Heart left ventricle (tissue), 16 donors: ENCODE results near the gene DRC3. TPM values are rescaled to one million over a fixed set of nuclear protein-coding genes. Genes with fewer than 3 reads are reported as not detected.

Experiments
- ATAC-seq, 4 donors: fragments of 200-7000 bp; cut with Tn5 transposase; one replicate each; pipeline ENCODE4 v1.9.1; 2020 to 2022; ENCODE audit warnings: moderate library complexity in 4 of 4, mild to moderate bottlenecking in 3 of 4, moderate number of reproducible peaks in 1 of 4
- DNase-seq, 5 donors: peaks; one replicate each; pipeline ENCODE4 v3.0.0-alpha.2; 2020
- H3K27ac ChIP-seq, 12 donors: fragments of 200-600 bp; sonication (generic) in 4 of 12; one replicate each; pipeline versions ENCODE4 v1.5.0 to v1.8.0; 2016 to 2022; ENCODE audit warnings: mild to moderate bottlenecking in 2 of 12
- H3K27me3 ChIP-seq, 9 donors: fragments of 200-600 bp; sonication (generic) in 2 of 9; one replicate each; pipeline versions ENCODE4 v1.5.1 to v1.8.0; 2016 to 2022; ENCODE audit warnings: mild to moderate bottlenecking in 3 of 9
- H3K36me3 ChIP-seq, 9 donors: fragments of 200-600 bp; sonication (generic) in 2 of 9; one replicate each; pipeline versions ENCODE4 v1.5.0 to v1.8.0; 2018 to 2022; ENCODE audit warnings: mild to moderate bottlenecking in 2 of 9
- H3K4me1 ChIP-seq, 12 donors: fragments of 200-600 bp; sonication (generic) in 4 of 12; one replicate each; pipeline versions ENCODE4 v1.5.0 to v1.8.0; 2016 to 2022; ENCODE audit warnings: mild to moderate bottlenecking in 3 of 12
- H3K4me3 ChIP-seq, 12 donors: fragments of 200-600 bp; sonication (generic) in 4 of 12; one replicate each; pipeline versions ENCODE4 v1.5.0 to v1.8.0; 2017 to 2022; ENCODE audit warnings: mild to moderate bottlenecking in 9 of 12, moderate library complexity in 4 of 12
- H3K9me3 ChIP-seq, 12 donors: fragments of 200-600 bp; sonication (generic) in 4 of 12; one replicate each; pipeline versions ENCODE4 v1.5.0 to v1.8.0; 2016 to 2022; ENCODE audit warnings: mild to moderate bottlenecking in 1 of 12
- POLR2A ChIP-seq, 2 donors: fragments of 450-650 bp; IDR thresholded peaks; one replicate each; pipeline ENCODE4 v1.6.1; 2017; ENCODE audit warnings: antibody characterized with exemption in 2 of 2, mild to moderate bottlenecking in 2 of 2, moderate library complexity in 2 of 2
- WGBS, 4 donors: extraction: QIAGEN DNeasy Blood & Tissue Kit in 2 of 4; methylation state at CpG; one replicate each; pipeline versions ENCODE4 v1.1.5 to v1.1.7; 2013 to 2018; 5-methylcytosine and 5-hydroxymethylcytosine counted together
- intact Hi-C, 10 donors: fragments of 100-400 bp; cut with DNase I; formaldehyde crosslinking; loops; one replicate each; pipeline versions ENCODE4 v1.11.1 to v1.14.2; 2022
- polyA plus RNA-seq, 2 donors: library from polyadenylated mRNA; stranded (reverse); fragments of 200-250 nt; gene quantifications; one replicate each; pipeline ENCODE4 v1.2.3, GENCODE V29; 2013
- total RNA-seq, 9 donors: library from RNA; depleted of rRNA in 2 of 9; stranded (reverse); fragments of >200 nt in 2 of 9; fragmentation: NEBNext Ultra II Directional in 3 of 9; extraction: Animal tissue kit (Norgen Biotek cat#: 25700) in 3 of 9; gene quantifications; one replicate each; pipeline versions ENCODE4 v1.1.0 to v1.2.4, GENCODE V29; 2016 to 2023
- TF ChIP-seq, protein P1 (sequence below), 12 donors: fragments of 200-600 bp; sonication (generic) in 4 of 12; IDR thresholded peaks; one replicate each; pipeline versions ENCODE4 v1.5.0 to v1.8.0; 2018 to 2022; ENCODE audit warnings: antibody characterized with exemption in 12 of 12, mild to moderate bottlenecking in 5 of 12
- donor health status: ischemic (EF 13 %, LVEDD 7.1; RV severe dilation, severe dysfunction).
- donor health status: healthy with polysubstance abuse.
- donor health status: DM: no; HTN: yes; CAD: no.
- donor health status: DM: no; HTN: no; CAD: no.
- donor health status: ischemic (EF 25% LVEDD 6.9; RV normal size, moderate dysfunction).
- donor health status: ischemic (EF 25% LVEDD 5.7; RV mildly dilated, moderate dysfunction).
- donor health status: healthy.
- donor health status: DM: yes; HTN: yes; CAD: no.
- donor health status: ischemic (EF 35%, LVEDD 5.7; RV mildly dilated, moderate dysfunction).
- donor health status: nonischemic (EF 11% LVEDD 7.7; RV severe dilation, severe dysfunction).
- donor health status: DM: yes; HTN: yes; CAD: no.
- donor health status: PGD.
- donor health status: ischemic (EF 29% LVEDD 5.4; RV normal size, mild dysfunction).
- donor health status: nonischemic (EF 23%, LVEDD 6.1; RV moderate dilation, normal function).

DRC3 gene
- total and polyA plus RNA-seq, 11 donors = 0.42 to 3.7 (median 1.00) TPM

DNA sequence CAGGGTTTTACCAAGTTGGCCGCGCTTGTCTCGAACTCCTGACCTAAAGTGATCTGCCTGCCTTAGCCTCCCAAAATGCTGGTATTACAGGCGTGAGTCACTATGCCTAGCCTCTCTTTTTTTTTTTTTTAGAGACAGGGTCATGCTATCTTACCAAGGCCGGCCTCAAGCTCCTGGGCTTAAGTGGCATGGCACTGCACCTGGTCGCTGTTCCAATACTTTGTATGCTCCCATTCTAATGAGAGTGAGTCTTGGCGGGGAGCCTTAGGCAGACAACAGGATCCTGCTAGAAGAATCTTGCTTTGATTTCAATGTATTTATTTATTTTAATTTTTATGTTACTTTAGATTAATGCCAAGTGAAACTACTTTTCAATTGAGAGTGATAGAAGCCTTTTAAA lies 22.3 kb upstream of the DRC3 start:
- H3K4me1 ChIP-seq = peaks cover 0 to 49% (median 8%) of the 10 kb centered on the region in 12 donors
- no peak overlapping the region for H3K4me3 ChIP-seq
- no peak overlapping the region for H3K27ac ChIP-seq
- DNase-seq (no peak), ATAC-seq (peak in 1 of 4 donors; percentile 35)
- 85 to 87% (median 86%) methylated on average over 7 of the region's 7 CpGs for WGBS, 4 donors
- H3K9me3 ChIP-seq = no peaks in the 10 kb centered on the region
- TF ChIP-seq POLR2A (IDR thresholded peaks at IDR 0.05) = no peak
- TF ChIP-seq, protein P1, sequence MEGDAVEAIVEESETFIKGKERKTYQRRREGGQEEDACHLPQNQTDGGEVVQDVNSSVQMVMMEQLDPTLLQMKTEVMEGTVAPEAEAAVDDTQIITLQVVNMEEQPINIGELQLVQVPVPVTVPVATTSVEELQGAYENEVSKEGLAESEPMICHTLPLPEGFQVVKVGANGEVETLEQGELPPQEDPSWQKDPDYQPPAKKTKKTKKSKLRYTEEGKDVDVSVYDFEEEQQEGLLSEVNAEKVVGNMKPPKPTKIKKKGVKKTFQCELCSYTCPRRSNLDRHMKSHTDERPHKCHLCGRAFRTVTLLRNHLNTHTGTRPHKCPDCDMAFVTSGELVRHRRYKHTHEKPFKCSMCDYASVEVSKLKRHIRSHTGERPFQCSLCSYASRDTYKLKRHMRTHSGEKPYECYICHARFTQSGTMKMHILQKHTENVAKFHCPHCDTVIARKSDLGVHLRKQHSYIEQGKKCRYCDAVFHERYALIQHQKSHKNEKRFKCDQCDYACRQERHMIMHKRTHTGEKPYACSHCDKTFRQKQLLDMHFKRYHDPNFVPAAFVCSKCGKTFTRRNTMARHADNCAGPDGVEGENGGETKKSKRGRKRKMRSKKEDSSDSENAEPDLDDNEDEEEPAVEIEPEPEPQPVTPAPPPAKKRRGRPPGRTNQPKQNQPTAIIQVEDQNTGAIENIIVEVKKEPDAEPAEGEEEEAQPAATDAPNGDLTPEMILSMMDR (IDR thresholded peaks at IDR 0.05) = no peak
- no peaks in the 10 kb centered on the region for H3K27me3 ChIP-seq
- intact Hi-C loops = no loop called here
- peaks cover 0 to 9% (median 4%) of the 10 kb centered on the region in 9 donors for H3K36me3 ChIP-seq

DNA sequence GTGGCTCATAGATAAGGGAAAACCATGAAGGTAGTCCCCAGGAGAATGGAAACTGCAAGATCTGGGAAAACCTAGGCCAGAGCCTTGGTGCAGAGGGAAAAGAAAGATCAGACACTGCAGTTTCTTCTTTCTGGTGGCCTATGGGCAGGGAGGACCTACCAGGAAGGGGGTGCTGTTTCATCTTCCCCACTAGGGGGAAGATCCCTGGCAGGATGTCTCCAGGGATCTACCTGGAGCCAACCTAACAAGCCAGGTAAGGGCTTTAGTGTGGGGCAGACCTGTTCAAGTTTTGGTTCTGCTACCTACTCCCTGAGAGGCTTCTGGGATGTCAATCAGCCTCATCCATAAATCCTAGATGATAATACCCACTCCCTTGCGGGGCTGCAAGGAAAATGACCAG lies 21.9 kb upstream of the DRC3 start:
- Histone ChIP-seq H3K4me1 (peaks cover 0 to 45% (median 8%) of the 10 kb centered on the region in 12 donors), H3K27ac (no peak overlapping the region), H3K27me3 (no peaks in the 10 kb centered on the region), H3K36me3 (peaks cover 0 to 13% (median 5%) of the 10 kb centered on the region in 9 donors), H3K4me3 (no peak overlapping the region), H3K9me3 (no peaks in the 10 kb centered on the region)
- 93 to 100% (median 97%) methylated on average over 1 of the region's 1 CpG for WGBS, 4 donors
- intact Hi-C loops = no loop called here
- no peak for TF ChIP-seq POLR2A (IDR thresholded peaks at IDR 0.05)
- TF ChIP-seq, protein P1 (IDR thresholded peaks at IDR 0.05) = no peak
- ATAC-seq (no peak), DNase-seq (no peak)

DNA sequence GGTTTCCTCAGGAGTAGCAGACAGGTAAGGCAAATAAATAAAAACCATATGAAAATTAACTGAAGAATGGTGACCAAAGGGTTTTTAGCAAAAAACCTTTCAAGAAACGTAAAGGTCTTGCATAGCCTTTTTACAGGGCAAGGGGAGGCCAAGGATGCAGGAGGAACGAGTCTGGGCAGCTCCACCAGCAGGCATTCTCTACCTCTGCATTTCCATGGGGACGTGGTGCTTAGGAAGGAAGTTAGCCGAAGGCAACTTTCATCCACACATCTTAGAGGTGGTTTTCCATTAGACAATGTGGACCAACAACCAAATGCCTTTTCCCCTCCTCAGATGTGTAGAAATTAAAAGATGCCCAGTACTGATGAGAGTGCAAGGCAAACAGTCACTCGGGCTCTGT lies 21.1 kb upstream of the DRC3 start:
- Histone ChIP-seq H3K36me3 (peaks cover 0 to 13% (median 5%) of the 10 kb centered on the region in 9 donors), H3K9me3 (no peaks in the 10 kb centered on the region), H3K4me3 (no peak overlapping the region), H3K4me1 (peaks cover 0 to 43% (median 6%) of the 10 kb centered on the region in 12 donors), H3K27ac (no peak overlapping the region), H3K27me3 (no peaks in the 10 kb centered on the region)
- intact Hi-C loops = no loop called here
- no peak for DNase-seq
- ATAC-seq = no peak
- TF ChIP-seq, protein P1 (IDR thresholded peaks at IDR 0.05) = no peak
- no peak for TF ChIP-seq POLR2A (IDR thresholded peaks at IDR 0.05)
- WGBS, 4 donors = 71 to 79% (median 76%) methylated on average over 5 of the region's 5 CpGs

DNA sequence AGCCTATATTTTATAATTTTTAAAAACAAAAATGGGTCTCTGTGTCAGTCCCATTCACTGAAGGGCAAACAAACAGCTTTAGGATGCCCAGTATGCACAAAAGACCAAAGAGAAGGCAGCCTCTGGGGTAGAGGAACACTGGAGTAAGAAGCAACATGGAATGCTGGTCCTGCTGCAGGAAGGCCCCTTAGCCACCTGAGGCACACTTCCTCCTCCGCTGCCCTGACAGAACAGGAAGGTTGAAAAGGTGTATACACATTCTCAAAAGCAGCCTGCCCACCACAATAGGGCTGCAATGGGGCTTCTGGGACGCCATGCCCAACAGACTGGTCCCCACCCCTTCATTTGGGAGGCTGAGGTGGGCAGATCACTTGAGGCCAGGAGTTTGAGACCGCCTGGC lies 20.0 kb upstream of the DRC3 start:
- H3K9me3 ChIP-seq = no peaks in the 10 kb centered on the region
- TF ChIP-seq, protein P1 (IDR thresholded peaks at IDR 0.05) = no peak
- no peak for TF ChIP-seq POLR2A (IDR thresholded peaks at IDR 0.05)
- ATAC-seq (no peak), DNase-seq (no peak)
- peaks cover 0 to 13% (median 5%) of the 10 kb centered on the region in 9 donors for H3K36me3 ChIP-seq
- H3K27me3 ChIP-seq = no peaks in the 10 kb centered on the region
- peaks cover 0 to 52% (median 14%) of the 10 kb centered on the region in 12 donors for H3K4me1 ChIP-seq
- no peak overlapping the region for H3K27ac ChIP-seq
- H3K4me3 ChIP-seq = no peak overlapping the region
- whole genome bisulfite sequencing, 4 donors = 92 to 100% (median 98%) methylated on average over 3 of the region's 3 CpGs
- intact Hi-C loops = no loop called here
